ENCODE results near the gene AKIRIN1. TPM values are rescaled to one million over a fixed set of nuclear protein-coding genes. Genes with fewer than 3 reads are reported as not detected.
"Not testable (repeated sequence)": the region's sequence is repeated elsewhere in the genome, so short reads cannot be mapped to it uniquely, and the experiment has no call there.

AKIRIN1 gene
- total and polyA plus RNA-seq, 3 experiments from 2014 or later = 82.6 to 118 (median 84.2) TPM

DNA sequence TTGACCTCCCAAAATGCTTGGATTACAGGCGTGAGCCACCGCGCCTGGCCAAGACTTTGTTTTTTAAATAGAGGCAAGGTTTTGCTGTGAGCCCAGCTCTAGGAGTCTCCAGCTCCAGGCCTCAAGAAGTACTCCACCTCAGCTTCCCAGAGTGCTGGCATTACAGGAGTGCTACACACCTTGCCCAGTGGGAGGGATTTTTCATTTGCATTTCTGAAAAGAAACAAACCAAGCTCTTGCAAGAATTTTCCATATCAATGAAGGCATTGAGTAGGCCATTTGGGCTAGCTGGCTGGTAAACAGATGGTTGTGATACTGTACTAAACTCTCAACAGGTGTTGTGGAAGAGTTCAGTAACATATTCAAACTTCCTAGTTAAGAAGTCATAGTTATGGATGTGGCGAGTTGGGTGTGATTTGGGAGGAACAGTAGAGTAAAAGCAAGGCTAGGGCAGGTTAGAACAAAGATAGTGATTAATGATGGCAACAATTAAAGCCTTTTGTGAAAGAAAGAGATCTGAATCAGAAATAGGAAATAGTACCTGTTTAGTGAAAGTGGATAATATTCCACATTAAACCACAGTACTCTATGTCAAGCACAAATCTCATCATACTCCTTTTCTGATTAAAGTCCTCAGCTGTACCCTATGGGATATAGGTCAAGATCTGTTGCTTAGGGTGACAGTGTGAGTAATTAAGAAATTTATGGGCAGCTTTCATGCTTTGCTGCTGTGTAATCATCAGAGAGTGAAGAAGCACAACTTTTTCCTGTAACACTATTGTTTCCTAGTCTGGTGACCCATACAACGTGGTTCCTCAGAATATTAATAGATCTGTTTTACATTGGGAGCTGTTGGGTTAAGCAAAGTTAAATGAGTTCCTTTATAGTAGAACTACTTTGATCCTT, 10.7 kb downstream of the AKIRIN1 start:
- H3K4me3 ChIP-seq (ENCODE audit: low read length) = no peak overlapping the region
- Mint-ChIP-seq H3K36me3 (peaks cover 13 to 84% (median 23%) of the 10 kb centered on the region in 3 donors), H3K27ac (peak overlapping the region in 7 of 8 donors; percentile 3 to 75 (median 27)), H3K27me3 (no peaks in the 10 kb centered on the region), H3K9me3 (no peaks in the 10 kb centered on the region), H3K4me3 (no peak overlapping the region), H3K4me1 (peaks cover 35 to 49% (median 48%) of the 10 kb centered on the region in 3 donors)
- POLR2A ChIA-PET = no interaction called here
- H3K9me3 ChIP-seq (ENCODE audit: low read length) = no peaks in the 10 kb centered on the region
- peaks cover 30% of the 10 kb centered on the region for H3K4me1 ChIP-seq (ENCODE audit: insufficient read depth, low read length)
- no peaks in the 10 kb centered on the region for H3K27me3 ChIP-seq (ENCODE audit: insufficient read depth, low read length, poor library complexity, severe bottlenecking)
- CTCF ChIA-PET = interaction anchor here (0.7 kb wide), 1 partner anchor 130 kb away, joined by 3 read pairs; no protein-coding TSS in a partner anchor
- no peak for DNase-seq
- H3K36me3 ChIP-seq (ENCODE audit: insufficient read depth, low read length) = peaks cover 60% of the 10 kb centered on the region
- no peak overlapping the region for H3K27ac ChIP-seq (ENCODE audit: low read depth, low read length)

DNA sequence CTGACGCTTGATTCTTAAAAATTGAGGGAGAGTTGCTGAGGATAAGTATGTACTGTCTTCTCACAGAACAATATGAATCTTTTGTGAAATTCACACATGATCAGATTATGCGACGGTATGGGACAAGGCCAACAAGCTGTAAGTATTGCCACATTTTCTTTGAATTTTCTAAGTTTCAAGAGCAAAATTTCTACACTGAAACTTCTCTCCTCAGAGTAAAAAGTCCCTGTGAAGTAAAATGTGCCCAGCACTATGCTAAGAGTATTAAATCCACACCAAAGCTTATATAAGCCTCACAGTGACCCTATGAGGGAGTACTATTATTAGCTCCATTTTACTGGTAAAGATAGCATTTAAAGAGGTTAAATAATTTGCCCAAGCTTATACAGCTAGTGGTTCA, 12.2 kb downstream of the AKIRIN1 start:
- Histone ChIP-seq H3K27ac (ENCODE audit: low read depth, low read length) (no peak overlapping the region), H3K27me3 (ENCODE audit: insufficient read depth, low read length, poor library complexity, severe bottlenecking) (no peaks in the 10 kb centered on the region), H3K9me3 (ENCODE audit: low read length) (no peaks in the 10 kb centered on the region), H3K36me3 (ENCODE audit: insufficient read depth, low read length) (peaks cover 61% of the 10 kb centered on the region), H3K4me1 (ENCODE audit: insufficient read depth, low read length) (peaks cover 15% of the 10 kb centered on the region), H3K4me3 (ENCODE audit: low read length) (no peak overlapping the region)
- DNase-seq = no peak
- Mint-ChIP-seq H3K9me3 (no peaks in the 10 kb centered on the region), H3K27me3 (no peaks in the 10 kb centered on the region), H3K4me1 (peaks cover 20 to 34% (median 33%) of the 10 kb centered on the region in 3 donors), H3K4me3 (no peak overlapping the region), H3K36me3 (peaks cover 13 to 89% (median 21%) of the 10 kb centered on the region in 3 donors), H3K27ac (peak overlapping the region in 7 of 8 donors; percentile 30 to 76 (median 54))
- POLR2A ChIA-PET = interaction anchor here (1.0 kb wide), 1 partner anchor 9 kb away, joined by 6 read pairs; no protein-coding TSS in a partner anchor
- CTCF ChIA-PET = no interaction called here

DNA sequence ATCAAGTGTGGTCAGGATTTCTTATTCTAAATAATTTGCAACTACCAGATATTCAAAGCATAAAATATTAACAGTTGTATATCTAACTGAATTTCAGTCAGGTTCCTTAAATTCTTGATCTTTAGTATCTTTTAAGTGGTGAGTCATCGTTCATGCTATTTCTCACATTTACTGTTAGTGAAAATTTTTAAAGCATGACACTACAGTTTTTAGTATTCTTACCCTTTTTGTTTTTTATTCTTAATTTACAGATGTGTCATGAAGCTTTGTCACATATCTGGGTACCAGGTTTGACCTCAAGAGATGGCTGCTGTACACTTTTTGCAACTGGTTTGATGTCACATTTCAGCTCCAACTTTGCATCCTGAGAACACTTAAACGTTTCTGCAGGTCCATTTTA, 12.7 kb downstream of the AKIRIN1 start:
- Histone ChIP-seq H3K27me3 (ENCODE audit: insufficient read depth, low read length, poor library complexity, severe bottlenecking) (no peaks in the 10 kb centered on the region), H3K36me3 (ENCODE audit: insufficient read depth, low read length) (peaks cover 60% of the 10 kb centered on the region), H3K4me1 (ENCODE audit: insufficient read depth, low read length) (peaks cover 13% of the 10 kb centered on the region), H3K4me3 (ENCODE audit: low read length) (no peak overlapping the region), H3K27ac (ENCODE audit: low read depth, low read length) (no peak overlapping the region), H3K9me3 (ENCODE audit: low read length) (no peaks in the 10 kb centered on the region)
- CTCF ChIA-PET = no interaction called here
- Mint-ChIP-seq H3K27me3 (no peaks in the 10 kb centered on the region), H3K4me1 (peaks cover 19 to 31% (median 28%) of the 10 kb centered on the region in 3 donors), H3K36me3 (peaks cover 13 to 92% (median 21%) of the 10 kb centered on the region in 3 donors), H3K4me3 (no peak overlapping the region), H3K9me3 (no peaks in the 10 kb centered on the region), H3K27ac (peak overlapping the region in 2 of 8 donors; percentile 50 to 54)
- DNase-seq = no peak
- POLR2A ChIA-PET = interaction anchor here (1.0 kb wide), 1 partner anchor 10 kb away, joined by 6 read pairs; no protein-coding TSS in a partner anchor

DNA sequence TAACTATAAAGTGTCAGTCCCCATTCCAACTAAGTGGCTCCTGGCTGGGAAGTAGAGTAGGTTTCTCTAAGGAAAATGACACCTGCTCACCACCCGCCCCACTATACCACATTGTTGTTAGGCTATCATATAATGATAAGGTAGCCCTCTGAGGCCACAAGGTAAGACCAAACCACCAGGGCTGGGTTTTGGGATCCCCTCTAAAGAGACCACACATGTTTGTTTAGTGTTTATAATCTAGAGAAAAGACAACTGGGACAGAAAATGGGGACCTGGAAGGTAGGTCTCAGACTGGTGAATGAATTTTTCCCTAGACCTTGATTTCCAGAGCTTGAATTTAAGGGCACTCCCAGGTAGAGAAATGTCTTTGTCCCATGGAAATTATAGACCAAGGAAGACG, 15.2 kb downstream of the AKIRIN1 start:
- peaks cover 7 to 88% (median 17%) of the 10 kb centered on the region in 3 donors for H3K36me3 Mint-ChIP-seq
- no peak for DNase-seq
- ChIA-PET POLR2A (no interaction called here), CTCF (no interaction called here)
- H3K9me3 Mint-ChIP-seq = no peaks in the 10 kb centered on the region
- H3K27ac Mint-ChIP-seq = peak overlapping the region in 6 of 8 donors; percentile 36 to 84 (median 56)
- no peaks in the 10 kb centered on the region for H3K27me3 Mint-ChIP-seq
- H3K4me3 ChIP-seq (ENCODE audit: low read length) = no peak overlapping the region
- H3K4me1 Mint-ChIP-seq = peaks cover 12 to 20% (median 20%) of the 10 kb centered on the region in 3 donors
- H3K36me3 ChIP-seq (ENCODE audit: insufficient read depth, low read length) = peaks cover 38% of the 10 kb centered on the region
- no peak overlapping the region for H3K4me3 Mint-ChIP-seq
- H3K4me1 ChIP-seq (ENCODE audit: insufficient read depth, low read length) = peaks cover 5% of the 10 kb centered on the region
- H3K27me3 ChIP-seq (ENCODE audit: insufficient read depth, low read length, poor library complexity, severe bottlenecking) = no peaks in the 10 kb centered on the region
- H3K27ac ChIP-seq (ENCODE audit: low read depth, low read length) = no peak overlapping the region
- no peaks in the 10 kb centered on the region for H3K9me3 ChIP-seq (ENCODE audit: low read length)

DNA sequence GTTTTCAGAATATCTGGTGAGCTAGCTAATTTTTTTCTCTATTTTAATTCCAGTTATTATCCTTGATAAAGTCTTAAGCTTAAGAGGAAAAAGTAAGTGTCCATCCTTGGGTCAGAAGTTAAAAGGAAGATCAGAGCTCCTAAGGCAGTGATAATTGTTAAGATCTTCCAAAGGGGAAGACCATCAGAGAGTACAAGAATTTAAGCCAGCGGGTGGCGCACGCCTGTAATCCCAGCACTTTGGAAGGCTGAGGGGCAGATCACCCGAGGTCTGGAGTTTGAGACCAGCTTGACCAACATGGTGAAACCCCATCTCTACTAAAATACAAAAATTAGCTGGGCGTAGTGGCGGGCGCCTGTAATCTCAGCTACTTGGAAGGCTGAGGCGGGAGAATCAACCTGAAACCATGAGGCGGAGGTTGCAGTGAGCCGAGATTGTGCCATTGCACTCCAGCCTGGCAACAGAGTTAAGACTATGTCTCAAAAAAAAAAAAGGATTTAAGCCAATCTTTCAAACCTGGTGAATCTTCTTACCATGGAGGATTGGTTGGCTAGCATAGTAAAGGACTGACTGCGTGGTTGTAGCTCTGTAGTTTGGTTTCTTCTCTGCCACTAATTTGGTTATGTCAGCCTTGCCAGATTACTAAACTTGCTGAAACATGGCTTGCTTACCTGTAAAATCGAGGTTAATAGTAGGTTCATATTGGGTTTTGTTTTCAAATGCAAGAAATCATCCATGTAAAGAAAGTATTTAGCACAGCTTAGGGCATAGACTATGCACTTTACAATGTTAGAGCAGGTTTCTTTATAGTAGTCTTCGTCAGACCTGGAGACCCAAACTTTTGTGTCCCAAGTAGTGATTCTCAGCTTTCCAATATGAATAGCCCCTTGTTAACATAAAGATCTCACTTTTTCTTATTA, 15.9 kb downstream of the AKIRIN1 start:
- POLR2A ChIA-PET = no interaction called here
- H3K36me3 Mint-ChIP-seq = peaks cover 2 to 86% (median 19%) of the 10 kb centered on the region in 3 donors

DNA sequence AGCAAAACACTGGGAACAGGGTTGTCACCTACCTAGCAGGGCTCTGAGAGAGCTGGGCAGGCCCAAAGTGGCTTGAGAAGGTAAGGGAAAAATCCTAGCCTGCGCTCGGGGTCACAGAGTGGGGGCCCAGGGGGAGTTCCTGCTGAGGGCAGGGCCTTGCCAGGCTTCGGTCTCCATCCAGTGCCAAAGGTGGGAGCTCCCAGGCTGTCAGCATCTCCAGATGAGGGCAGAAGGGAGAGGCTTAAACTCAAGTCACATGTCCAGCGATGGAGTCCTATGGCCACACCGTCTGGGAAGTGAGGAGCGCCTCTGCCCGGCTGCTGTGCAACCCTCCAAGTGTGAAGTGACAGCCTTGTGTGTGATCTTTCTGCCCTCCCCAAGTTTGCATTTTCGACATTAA, 23.9 kb downstream of the AKIRIN1 start:
- H3K36me3 ChIP-seq (ENCODE audit: insufficient read depth, low read length); H3K4me1 Mint-ChIP-seq; DNase-seq; H3K9me3 ChIP-seq (ENCODE audit: low read length); H3K27ac Mint-ChIP-seq; H3K4me1 ChIP-seq (ENCODE audit: insufficient read depth, low read length); CTCF ChIA-PET; H3K27me3 Mint-ChIP-seq; H3K9me3 Mint-ChIP-seq; POLR2A ChIA-PET; H3K27me3 ChIP-seq (ENCODE audit: insufficient read depth, low read length, poor library complexity, severe bottlenecking); H3K4me3 ChIP-seq (ENCODE audit: low read length); H3K4me3 Mint-ChIP-seq; H3K27ac ChIP-seq (ENCODE audit: low read depth, low read length): not testable (repeated sequence)
- H3K36me3 Mint-ChIP-seq = peaks cover 0 to 28% (median 5%) of the 10 kb centered on the region in 3 donors

More for the DNA sequence above, 15.9 kb downstream of the AKIRIN1 start:
- H3K36me3 ChIP-seq (ENCODE audit: insufficient read depth, low read length) = peaks cover 31% of the 10 kb centered on the region
- no peak overlapping the region for H3K27ac ChIP-seq (ENCODE audit: low read depth, low read length)
- H3K27me3 Mint-ChIP-seq = no peaks in the 10 kb centered on the region
- peaks cover 1% of the 10 kb centered on the region for H3K4me1 ChIP-seq (ENCODE audit: insufficient read depth, low read length)
- no peaks in the 10 kb centered on the region for H3K9me3 Mint-ChIP-seq
- H3K27me3 ChIP-seq (ENCODE audit: insufficient read depth, low read length, poor library complexity, severe bottlenecking) = no peaks in the 10 kb centered on the region
- H3K4me3 ChIP-seq (ENCODE audit: low read length) = no peak overlapping the region
- CTCF ChIA-PET = interaction anchor here (0.6 to 0.7 kb wide), 2 partner anchors 55 to 90 kb away, joined by 3 read pairs; no protein-coding TSS in a partner anchor
- H3K9me3 ChIP-seq (ENCODE audit: low read length) = no peaks in the 10 kb centered on the region
- peak overlapping the region in 5 of 8 donors; percentile 7 to 80 (median 44) for H3K27ac Mint-ChIP-seq
- peaks cover 8 to 17% (median 15%) of the 10 kb centered on the region in 3 donors for H3K4me1 Mint-ChIP-seq
- no peak for DNase-seq
- H3K4me3 Mint-ChIP-seq = no peak overlapping the region

DNA sequence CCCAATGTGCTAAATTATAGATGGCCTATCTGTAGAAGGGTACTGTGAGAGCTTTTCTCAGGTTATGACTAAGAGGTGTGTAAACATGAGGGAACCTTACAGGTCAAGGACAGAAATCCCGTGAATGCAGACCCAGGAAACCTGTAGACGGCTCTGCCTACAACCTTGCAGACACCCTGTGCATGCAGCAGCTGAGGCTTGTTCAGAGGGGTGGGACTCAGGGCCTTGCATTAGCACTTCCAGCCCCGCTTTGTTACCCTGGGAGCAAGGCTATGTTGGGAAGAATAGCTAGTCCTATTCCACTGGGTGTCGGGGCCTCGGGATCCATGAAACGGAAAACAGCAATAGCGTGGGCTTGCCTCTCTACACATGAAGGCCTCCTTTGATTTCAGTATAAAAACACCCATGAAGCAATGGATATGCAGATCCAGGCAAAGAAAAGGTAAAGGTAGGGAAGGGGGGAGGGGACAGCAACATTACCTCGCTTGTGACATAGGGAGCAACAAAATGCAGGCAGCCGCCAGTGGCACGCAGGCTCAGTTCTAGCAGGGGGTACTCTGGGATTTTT, 25.6 kb downstream of the AKIRIN1 start:
- H3K36me3 ChIP-seq (ENCODE audit: insufficient read depth, low read length) = no peaks in the 10 kb centered on the region
- no peak for DNase-seq
- H3K27ac ChIP-seq (ENCODE audit: low read depth, low read length) = no peak overlapping the region
- no peaks in the 10 kb centered on the region for H3K9me3 Mint-ChIP-seq
- H3K27me3 ChIP-seq (ENCODE audit: insufficient read depth, low read length, poor library complexity, severe bottlenecking) = no peaks in the 10 kb centered on the region
- H3K27ac Mint-ChIP-seq = peak overlapping the region in 1 of 8 donors; percentile 40
- peaks cover 0 to 17% (median 5%) of the 10 kb centered on the region in 3 donors for H3K36me3 Mint-ChIP-seq
- H3K4me3 Mint-ChIP-seq = no peak overlapping the region
- no peak overlapping the region for H3K4me3 ChIP-seq (ENCODE audit: low read length)
- no peaks in the 10 kb centered on the region for H3K27me3 Mint-ChIP-seq
- CTCF ChIA-PET = no interaction called here
- H3K4me1 Mint-ChIP-seq = peaks cover 0 to 4% (median 0%) of the 10 kb centered on the region in 3 donors
- no peaks in the 10 kb centered on the region for H3K9me3 ChIP-seq (ENCODE audit: low read length)
- POLR2A ChIA-PET = no interaction called here
- H3K4me1 ChIP-seq (ENCODE audit: insufficient read depth, low read length) = no peaks in the 10 kb centered on the region
